Activated naive CD8-positive, alpha-beta T cell treated with anti-CD3 and anti-CD28 coated beads, Interleukin-2, amount 10 ng/mL, durations not matched to agents 7 days and 5 days (primary cell): ENCODE results near the gene BACH2. TPM values are rescaled to one million over a fixed set of nuclear protein-coding genes. Genes with fewer than 3 reads are reported as not detected.
"Not testable (repeated sequence)": the region's sequence is repeated elsewhere in the genome, so short reads cannot be mapped to it uniquely, and the experiment has no call there.

Experiments
- ATAC-seq: fragments of 150-1000 bp; cut with Tn5 transposase; one replicate; pipeline ENCODE4 v1.10.0; 2021; ENCODE audit warnings: low read depth, moderate library complexity
- POLR2A ChIA-PET: fragments of 350-600 bp; sonication (Branson Sonifier 250); formaldehyde crosslinking; loops from one replicate; lab custom pipeline; 2021; ENCODE audit warnings: antibody characterized with exemption; lab: Charles Lee
- DNase-seq: peaks from one replicate; pipeline ENCODE4 v3.0.0; 2021
- H3K27ac Mint-ChIP-seq: one replicate; pipeline ENCODE4 v1.8.0; 2022; ENCODE audit warnings: mild to moderate bottlenecking, mixed read lengths
- H3K27me3 Mint-ChIP-seq: one replicate; pipeline ENCODE4 v1.8.0; 2022; ENCODE audit warnings: mild to moderate bottlenecking, moderate library complexity, mixed read lengths
- H3K36me3 Mint-ChIP-seq: one replicate; pipeline ENCODE4 v1.8.0; 2021; ENCODE audit warnings: mild to moderate bottlenecking, mixed read lengths
- H3K4me1 Mint-ChIP-seq: one replicate; pipeline ENCODE4 v1.8.0; 2021; ENCODE audit warnings: mixed read lengths
- H3K4me3 Mint-ChIP-seq: one replicate; pipeline ENCODE4 v1.8.0; 2022; ENCODE audit warnings: mild to moderate bottlenecking, moderate library complexity, mixed read lengths
- H3K9me3 Mint-ChIP-seq: one replicate; pipeline ENCODE4 v1.8.0; 2021; ENCODE audit warnings: mixed read lengths
- total RNA-seq, 2 experiments: library from RNA; stranded (reverse); gene quantifications; one replicate each; pipeline ENCODE4 v1.2.3, GENCODE V29; 2021

Gene BACH2
- total RNA-seq, 2 experiments from 2014 or later: 61.7 to 65.8 TPM

- H3K27me3 Mint-ChIP-seq: no peaks in the 10 kb centered on the region
- POLR2A ChIA-PET: interaction anchor here (0.6 kb wide), 1 partner anchor 20 kb away, joined by 4 read pairs; no protein-coding TSS in a partner anchor
- H3K36me3 Mint-ChIP-seq: peaks cover 40% of the 10 kb centered on the region
- H3K9me3 Mint-ChIP-seq: peaks cover under 1% of the 10 kb centered on the region
- H3K4me3 Mint-ChIP-seq: no peak overlapping the region
- DNase-seq (no peak), ATAC-seq (no peak)
- peak overlapping the region; percentile 50 for H3K27ac Mint-ChIP-seq
- H3K4me1 Mint-ChIP-seq: peaks cover 31% of the 10 kb centered on the region
Observed at GRCh38 chr6:90048206-90048967, 248.3 kb downstream of the BACH2 start.

- Mint-ChIP-seq H3K4me1 (peaks cover 30% of the 10 kb centered on the region), H3K27me3 (no peaks in the 10 kb centered on the region), H3K9me3 (no peaks in the 10 kb centered on the region), H3K36me3 (peaks cover 30% of the 10 kb centered on the region), H3K4me3 (no peak overlapping the region), H3K27ac (no peak overlapping the region)
- DNase-seq (no peak), ATAC-seq (no peak)
- POLR2A ChIA-PET: interaction anchor here (1.3 kb wide), 1 partner anchor 10 kb away, joined by 3 read pairs; no protein-coding TSS in a partner anchor
Observed at GRCh38 chr6:90045535-90045934, 251.1 kb downstream of the BACH2 start.

GRCh38 chr6:90044833-90045381 is 251.7 kb downstream of the BACH2 start:
- ATAC-seq (peak; percentile 38), DNase-seq (no peak)
- Mint-ChIP-seq H3K9me3 (no peaks in the 10 kb centered on the region), H3K4me3 (no peak overlapping the region), H3K27ac (peak overlapping the region; percentile 53), H3K27me3 (no peaks in the 10 kb centered on the region), H3K36me3 (peaks cover 33% of the 10 kb centered on the region), H3K4me1 (peaks cover 25% of the 10 kb centered on the region)
- POLR2A ChIA-PET: interaction anchor here (1.3 kb wide), 1 partner anchor 11 kb away, joined by 3 read pairs; no protein-coding TSS in a partner anchor

GRCh38 chr6:90044182-90044832 is 252.3 kb downstream of the BACH2 start:
- POLR2A ChIA-PET: no interaction called here
- ATAC-seq (no peak), DNase-seq (no peak)
- Mint-ChIP-seq H3K9me3 (no peaks in the 10 kb centered on the region), H3K4me1 (peaks cover 22% of the 10 kb centered on the region), H3K27me3 (no peaks in the 10 kb centered on the region), H3K4me3 (no peak overlapping the region), H3K27ac (no peak overlapping the region), H3K36me3 (peaks cover 36% of the 10 kb centered on the region)

- Mint-ChIP-seq H3K27me3 (no peaks in the 10 kb centered on the region), H3K27ac (no peak overlapping the region)
- POLR2A ChIA-PET: no interaction called here
Observed at GRCh38 chr6:90040931-90041330, 255.7 kb downstream of the BACH2 start.

GRCh38 chr6:90039911-90040310 is 256.7 kb downstream of the BACH2 start:
- Mint-ChIP-seq H3K9me3 (no peaks in the 10 kb centered on the region), H3K27ac (no peak overlapping the region), H3K36me3 (peaks cover 40% of the 10 kb centered on the region), H3K4me1 (peaks cover 31% of the 10 kb centered on the region), H3K27me3 (no peaks in the 10 kb centered on the region), H3K4me3 (no peak overlapping the region)
- no peak for DNase-seq
- POLR2A ChIA-PET: no interaction called here
- ATAC-seq: no peak

More at GRCh38 chr6:90040931-90041330, 255.7 kb downstream of the BACH2 start:
- ATAC-seq (no peak), DNase-seq (no peak)
- Mint-ChIP-seq H3K4me3 (no peak overlapping the region), H3K9me3 (no peaks in the 10 kb centered on the region), H3K4me1 (peaks cover 23% of the 10 kb centered on the region), H3K36me3 (peaks cover 38% of the 10 kb centered on the region)

- Mint-ChIP-seq H3K27ac (no peak overlapping the region), H3K9me3 (no peaks in the 10 kb centered on the region), H3K36me3 (peaks cover 42% of the 10 kb centered on the region), H3K27me3 (no peaks in the 10 kb centered on the region), H3K4me3 (no peak overlapping the region), H3K4me1 (peaks cover 35% of the 10 kb centered on the region)
- DNase-seq (no peak), ATAC-seq (no peak)
- POLR2A ChIA-PET: interaction anchor here (0.7 kb wide), 1 partner anchor 72 kb away, joined by 3 read pairs; no protein-coding TSS in a partner anchor
Observed at GRCh38 chr6:90038961-90039653, 257.5 kb downstream of the BACH2 start.

- Mint-ChIP-seq H3K27ac (no peak overlapping the region), H3K27me3 (no peaks in the 10 kb centered on the region), H3K9me3 (peaks cover 6% of the 10 kb centered on the region), H3K36me3 (peaks cover 56% of the 10 kb centered on the region), H3K4me1 (peaks cover 43% of the 10 kb centered on the region), H3K4me3 (no peak overlapping the region)
- POLR2A ChIA-PET: interaction anchor here (1.2 kb wide), 1 partner anchor 9 kb away, joined by 3 read pairs; no protein-coding TSS in a partner anchor
- no peak for DNase-seq
- no peak for ATAC-seq
Observed at GRCh38 chr6:90036963-90037362, 259.7 kb downstream of the BACH2 start.

- Mint-ChIP-seq H3K27me3 (no peaks in the 10 kb centered on the region), H3K9me3 (peaks cover 6% of the 10 kb centered on the region), H3K27ac (peak overlapping the region; percentile 23), H3K36me3 (peaks cover 52% of the 10 kb centered on the region), H3K4me1 (peaks cover 43% of the 10 kb centered on the region), H3K4me3 (no peak overlapping the region)
- POLR2A ChIA-PET: no interaction called here
- ATAC-seq: no peak
- DNase-seq: no peak
Observed at GRCh38 chr6:90035047-90035723, 261.5 kb downstream of the BACH2 start.

- POLR2A ChIA-PET: no interaction called here
- H3K9me3 Mint-ChIP-seq: peaks cover 6% of the 10 kb centered on the region
- H3K27ac Mint-ChIP-seq: no peak overlapping the region
- no peak overlapping the region for H3K4me3 Mint-ChIP-seq
- ATAC-seq (peak; percentile 41), DNase-seq (no peak)
- peaks cover 45% of the 10 kb centered on the region for H3K36me3 Mint-ChIP-seq
- H3K27me3 Mint-ChIP-seq: no peaks in the 10 kb centered on the region
- H3K4me1 Mint-ChIP-seq: peaks cover 52% of the 10 kb centered on the region
Observed at GRCh38 chr6:90033746-90034271, 262.8 kb downstream of the BACH2 start.

- Mint-ChIP-seq H3K4me1 (peaks cover 59% of the 10 kb centered on the region), H3K36me3 (peaks cover 41% of the 10 kb centered on the region), H3K27ac (peak overlapping the region; percentile 62)
- POLR2A ChIA-PET, H3K9me3 Mint-ChIP-seq, H3K27me3 Mint-ChIP-seq, ATAC-seq, H3K4me3 Mint-ChIP-seq, DNase-seq: not testable (repeated sequence)
Observed at GRCh38 chr6:90032489-90033212, 264.0 kb downstream of the BACH2 start.
